ENCODE data around the gene KRT79.

Gene KRT79

GRCh38 chr12:52872644-52873389 lies 38.7 kb upstream of the KRT79 start:
- peaks cover 11% of the 10 kb centered on the region for H3K4me1 ChIP-seq (ENCODE audit: insufficient read depth, low read length, severe bottlenecking)
- no peak overlapping the region for H2AFZ ChIP-seq (ENCODE audit: low read length)
- no peak overlapping the region for H3K4me2 ChIP-seq (ENCODE audit: low read length)

GRCh38 chr12:52871291-52872039 lies 37.4 kb upstream of the KRT79 start:
- Histone ChIP-seq H3K4me1 (ENCODE audit: insufficient read depth, low read length, severe bottlenecking) (peaks cover 11% of the 10 kb centered on the region), H4K20me1 (ENCODE audit: insufficient read depth, low read length) (no peaks in the 10 kb centered on the region), H3K9ac (ENCODE audit: low read length) (no peak overlapping the region), H3K9me2 (ENCODE audit: low read depth, low read length) (no peaks in the 10 kb centered on the region), H3K27me3 (ENCODE audit: insufficient read depth, low read length) (peaks cover 6% of the 10 kb centered on the region), H3K4me3 (ENCODE audit: low read depth, low read length, poor library complexity, severe bottlenecking) (no peak overlapping the region), H3K36me3 (ENCODE audit: insufficient read depth, low read length) (no peaks in the 10 kb centered on the region), H3K79me2 (ENCODE audit: insufficient read depth, low read length) (no peaks in the 10 kb centered on the region), H3K9me3 (ENCODE audit: low read length) (no peaks in the 10 kb centered on the region), H2AFZ (ENCODE audit: low read length) (no peak overlapping the region), H3K27ac (ENCODE audit: low read depth, low read length, poor library complexity, severe bottlenecking) (no peak overlapping the region), H3K4me2 (ENCODE audit: low read length) (no peak overlapping the region), H3F3A (ENCODE audit: insufficient read depth, low read length) (no peaks in the 10 kb centered on the region)
- no peak for TF ChIP-seq CTCF (IDR thresholded peaks at IDR 0.05; ENCODE audit: low read length)
- no peak for TF ChIP-seq EZH2 (IDR thresholded peaks at IDR 0.05; ENCODE audit: borderline replicate concordance, low read length)

More at GRCh38 chr12:52872644-52873389, 38.7 kb upstream of the KRT79 start:
- H3K4me3 ChIP-seq (ENCODE audit: low read depth, low read length, poor library complexity, severe bottlenecking) = no peak overlapping the region
- H3K9me3 ChIP-seq (ENCODE audit: low read length) = no peaks in the 10 kb centered on the region
- H3K9me2 ChIP-seq (ENCODE audit: low read depth, low read length) = no peaks in the 10 kb centered on the region
- no peaks in the 10 kb centered on the region for H3K36me3 ChIP-seq (ENCODE audit: insufficient read depth, low read length)
- no peaks in the 10 kb centered on the region for H4K20me1 ChIP-seq (ENCODE audit: insufficient read depth, low read length)
- H3K79me2 ChIP-seq (ENCODE audit: insufficient read depth, low read length) = no peaks in the 10 kb centered on the region
- H3K27ac ChIP-seq (ENCODE audit: low read depth, low read length, poor library complexity, severe bottlenecking) = no peak overlapping the region
- no peaks in the 10 kb centered on the region for H3F3A ChIP-seq (ENCODE audit: insufficient read depth, low read length)
- TF ChIP-seq CTCF (IDR thresholded peaks at IDR 0.05; ENCODE audit: low read length) (no peak), EZH2 (IDR thresholded peaks at IDR 0.05; ENCODE audit: borderline replicate concordance, low read length) (no peak)
- H3K27me3 ChIP-seq (ENCODE audit: insufficient read depth, low read length) = peaks cover 6% of the 10 kb centered on the region
- no peak overlapping the region for H3K9ac ChIP-seq (ENCODE audit: low read length)

- Histone ChIP-seq H3K27me3 (ENCODE audit: insufficient read depth, low read length) (peaks cover 6% of the 10 kb centered on the region), H3K79me2 (ENCODE audit: insufficient read depth, low read length) (no peaks in the 10 kb centered on the region), H3F3A (ENCODE audit: insufficient read depth, low read length) (no peaks in the 10 kb centered on the region), H3K9ac (ENCODE audit: low read length) (no peak overlapping the region), H3K4me1 (ENCODE audit: insufficient read depth, low read length, severe bottlenecking) (peaks cover 11% of the 10 kb centered on the region), H2AFZ (ENCODE audit: low read length) (no peak overlapping the region), H3K9me2 (ENCODE audit: low read depth, low read length) (no peaks in the 10 kb centered on the region), H3K9me3 (ENCODE audit: low read length) (no peaks in the 10 kb centered on the region), H3K36me3 (ENCODE audit: insufficient read depth, low read length) (no peaks in the 10 kb centered on the region), H3K27ac (ENCODE audit: low read depth, low read length, poor library complexity, severe bottlenecking) (no peak overlapping the region), H4K20me1 (ENCODE audit: insufficient read depth, low read length) (no peaks in the 10 kb centered on the region), H3K4me3 (ENCODE audit: low read depth, low read length, poor library complexity, severe bottlenecking) (peak overlapping the region; percentile 44), H3K4me2 (ENCODE audit: low read length) (peak overlapping the region; percentile 73)
- TF ChIP-seq EZH2 (IDR thresholded peaks at IDR 0.05; ENCODE audit: borderline replicate concordance, low read length) (no peak), CTCF (IDR thresholded peaks at IDR 0.05; ENCODE audit: low read length) (peak; percentile 94)
Observed at GRCh38 chr12:52870361-52871290, 36.5 kb upstream of the KRT79 start.

Data from OCI-LY1 (cell line).